Measurements from ENCODE around the gene CCDC24.

DNA sequence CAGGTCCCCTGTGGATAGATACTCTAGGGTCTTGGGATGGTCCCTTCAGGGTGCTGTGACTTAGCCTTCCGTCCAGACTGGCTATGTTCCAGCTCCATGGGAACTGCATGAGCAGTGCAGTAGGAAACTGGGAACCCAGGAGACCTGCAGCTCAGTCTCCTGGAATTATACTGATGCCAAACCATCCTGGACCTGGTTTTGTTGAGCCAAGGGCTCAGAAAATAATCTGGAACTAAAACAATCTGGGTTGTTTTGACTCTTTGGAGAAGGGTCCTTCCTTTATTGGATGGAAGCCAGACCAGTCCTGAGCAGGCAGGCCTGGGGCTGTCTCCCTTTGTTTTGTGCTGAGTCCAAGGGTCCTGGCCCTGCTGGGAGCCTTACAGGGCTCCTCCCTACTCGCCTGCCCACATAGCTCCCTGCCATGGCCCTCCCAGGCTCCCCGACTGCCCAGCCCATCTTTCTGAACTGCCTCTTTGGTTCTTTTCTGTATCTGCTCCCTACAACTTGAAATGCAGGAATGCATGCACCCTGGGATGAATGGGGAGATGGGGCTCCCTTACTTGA, 43.4 kb upstream of the CCDC24 start:
- TF ChIP-seq POLR2AphosphoS5 (IDR thresholded peaks at IDR 0.05; ENCODE audit: borderline replicate concordance, low read depth, low read length) (no peak), FOXP2 (optimal IDR thresholded peaks at IDR 0.05; ENCODE audit: control extremely low read depth, extremely low read length, insufficient read depth) (no peak), EZH2 (IDR thresholded peaks at IDR 0.05) (no peak)

Data from SK-N-MC (cell line).